Muscle of back (tissue), 11 donors: ENCODE data around the gene ING1. TPM values are rescaled to one million over a fixed set of nuclear protein-coding genes. Genes with fewer than 3 reads are reported as not detected.
"Not testable (repeated sequence)": the region's sequence is repeated elsewhere in the genome, so short reads cannot be mapped to it uniquely, and the experiment has no call there.

Source experiments
- DNase-seq, 3 donors: peaks; one replicate each; pipeline versions ENCODE4 v3.0.0 to v3.0.0-alpha.2; 2013
- polyA plus RNA-seq, 10 donors: library from polyadenylated mRNA; unstranded; fragments of 120-200 nt; gene quantifications; one replicate each; pipeline ENCODE4 v1.2.1, GENCODE V29; 2013; ENCODE audit not compliant: insufficient read length in 10 of 10

The ING1 gene
- polyA plus RNA-seq, 10 donors: 8.9 to 18.3 (median 10.6) TPM

- DNase-seq: no peak
These were observed 24.5 kb upstream of the ING1 start for GRCh38 chr13:110689041-110689440.

GRCh38 chr13:110689711-110690110 is 23.8 kb upstream of the ING1 start:
- no peak for DNase-seq

DNA sequence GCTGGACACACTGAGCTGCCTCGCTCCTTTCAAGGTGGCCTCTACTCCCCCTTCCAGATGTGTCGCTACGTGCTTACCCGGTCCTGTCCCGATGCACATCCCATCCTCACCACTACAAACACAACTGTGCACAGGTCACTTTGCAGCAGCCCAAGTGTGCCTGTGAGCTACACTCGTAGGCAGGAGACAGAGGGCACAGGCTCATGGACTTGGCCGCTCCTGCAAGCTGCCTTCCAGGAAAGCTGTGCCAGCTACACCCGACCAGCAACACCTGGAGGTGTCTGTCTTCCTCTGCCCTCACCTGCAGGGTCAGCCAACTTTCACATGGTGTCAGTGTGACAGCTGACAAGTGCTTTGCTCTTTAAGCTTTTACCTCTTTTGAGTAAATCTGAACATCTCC is 23.0 kb upstream of the ING1 start:
- DNase-seq: no peak

- DNase-seq: not testable (repeated sequence)
These were observed 17.7 kb upstream of the ING1 start for GRCh38 chr13:110695774-110696173.

DNA sequence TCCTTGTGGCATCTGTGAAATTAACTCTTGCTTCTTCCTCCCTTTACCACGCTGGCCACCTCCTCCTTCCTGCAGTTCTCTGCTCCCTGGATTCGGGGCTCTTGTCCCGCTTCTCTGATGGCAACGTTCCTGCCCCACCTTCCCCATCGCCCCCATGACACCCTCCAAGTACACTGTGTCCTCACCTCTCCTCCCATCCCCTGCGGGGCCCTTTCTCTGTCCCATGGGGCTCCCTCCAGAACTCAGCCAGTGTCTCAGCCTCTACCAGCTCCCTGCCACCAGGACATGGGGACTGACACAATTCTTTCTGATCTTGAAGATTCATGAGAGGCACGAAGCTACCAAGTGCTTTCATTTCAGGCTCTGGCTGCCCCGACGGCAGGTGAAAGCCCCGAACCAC is 16.7 kb upstream of the ING1 start:
- DNase-seq: no peak

- no peak for DNase-seq
These were observed 15.7 kb upstream of the ING1 start for GRCh38 chr13:110697842-110698241.

GRCh38 chr13:110698689-110699088 is 14.8 kb upstream of the ING1 start:
- no peak for DNase-seq

DNA sequence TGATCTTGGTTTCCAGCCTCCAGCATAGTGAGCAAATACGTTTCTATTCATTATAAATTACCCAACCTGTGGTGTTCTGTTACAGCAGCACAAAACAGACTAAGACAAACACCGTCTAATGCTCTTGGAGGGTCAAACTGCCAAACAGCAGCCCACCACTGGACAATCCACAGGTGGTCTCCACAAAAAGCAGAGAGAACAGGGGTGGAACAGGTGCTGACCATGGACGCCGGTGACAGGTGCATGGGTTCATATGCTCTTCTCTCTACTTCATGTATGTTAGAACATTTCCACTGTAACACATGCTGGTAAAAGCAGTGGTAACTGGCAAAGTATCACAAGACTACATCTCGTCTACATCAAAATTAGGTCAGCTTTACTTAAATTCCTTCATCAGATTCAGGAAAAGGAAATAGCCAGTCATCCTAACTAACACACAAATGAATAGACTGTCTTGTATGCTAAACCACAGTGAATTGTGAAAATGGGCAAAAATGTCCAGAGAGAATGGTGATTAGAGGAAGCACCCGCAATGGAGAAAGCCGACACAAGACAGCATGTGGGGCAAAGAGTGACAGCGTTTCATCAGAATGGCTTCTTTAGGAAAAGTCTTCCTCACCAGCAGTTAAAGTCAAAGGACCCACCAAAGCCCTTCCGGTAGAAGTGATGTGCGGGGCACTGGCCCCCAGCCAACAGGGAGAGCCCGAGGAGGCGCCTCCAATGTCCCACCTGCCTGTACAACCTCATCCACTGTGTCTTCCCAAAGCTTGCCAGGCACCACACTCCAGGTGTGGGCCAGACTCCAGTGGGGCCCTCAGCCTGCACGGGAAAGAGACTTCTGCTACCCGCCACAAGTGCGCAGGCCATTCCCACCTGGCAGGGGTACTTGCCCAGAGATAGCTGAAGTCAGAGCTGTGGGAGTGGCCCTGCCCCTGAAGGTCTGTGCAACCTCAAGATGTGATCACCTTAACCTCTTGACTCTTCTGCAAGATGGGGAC is 14.1 kb upstream of the ING1 start:
- no peak for DNase-seq

- DNase-seq: no peak
These were observed 13.3 kb upstream of the ING1 start for GRCh38 chr13:110700186-110700585.

GRCh38 chr13:110700641-110701040 is 12.9 kb upstream of the ING1 start:
- no peak for DNase-seq

DNA sequence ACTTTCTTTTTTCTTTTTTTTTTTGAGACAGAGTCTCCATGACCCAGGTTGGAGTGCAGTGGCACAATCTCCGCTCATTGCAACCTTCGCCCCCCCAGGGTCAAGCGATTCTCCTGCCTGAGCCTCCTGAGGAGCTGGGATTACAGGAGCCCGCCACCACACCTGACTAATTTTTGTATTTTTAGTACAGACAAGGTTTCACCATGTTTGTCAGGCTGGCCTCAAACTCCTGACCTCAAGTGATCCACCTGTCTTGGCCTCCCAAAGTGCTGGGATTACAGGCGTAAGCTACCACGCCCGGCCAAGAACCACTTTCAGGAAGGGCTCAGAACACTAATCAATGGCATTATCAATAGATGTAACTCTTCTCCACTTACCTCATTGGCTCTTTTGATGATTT is 12.4 kb upstream of the ING1 start:
- not testable (repeated sequence) for DNase-seq

DNA sequence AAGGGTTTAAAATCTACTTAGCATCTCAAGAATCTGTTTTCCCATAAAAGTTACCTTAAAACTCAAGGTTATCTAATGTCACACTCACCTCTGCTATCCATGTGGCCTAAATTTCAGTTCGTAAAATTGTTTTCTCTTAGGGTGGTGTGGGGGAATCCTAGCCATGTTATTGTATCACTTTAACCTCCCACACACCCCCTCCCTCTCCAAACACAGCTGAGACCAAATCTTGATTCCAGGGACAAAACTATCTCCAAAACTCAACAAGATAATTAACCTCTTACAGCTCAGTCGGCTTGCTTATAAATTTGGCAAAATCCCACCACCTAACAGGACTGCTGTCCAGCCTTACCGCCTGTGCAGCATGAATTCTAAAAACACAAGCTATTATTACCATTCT is 11.4 kb upstream of the ING1 start:
- DNase-seq: no peak

DNA sequence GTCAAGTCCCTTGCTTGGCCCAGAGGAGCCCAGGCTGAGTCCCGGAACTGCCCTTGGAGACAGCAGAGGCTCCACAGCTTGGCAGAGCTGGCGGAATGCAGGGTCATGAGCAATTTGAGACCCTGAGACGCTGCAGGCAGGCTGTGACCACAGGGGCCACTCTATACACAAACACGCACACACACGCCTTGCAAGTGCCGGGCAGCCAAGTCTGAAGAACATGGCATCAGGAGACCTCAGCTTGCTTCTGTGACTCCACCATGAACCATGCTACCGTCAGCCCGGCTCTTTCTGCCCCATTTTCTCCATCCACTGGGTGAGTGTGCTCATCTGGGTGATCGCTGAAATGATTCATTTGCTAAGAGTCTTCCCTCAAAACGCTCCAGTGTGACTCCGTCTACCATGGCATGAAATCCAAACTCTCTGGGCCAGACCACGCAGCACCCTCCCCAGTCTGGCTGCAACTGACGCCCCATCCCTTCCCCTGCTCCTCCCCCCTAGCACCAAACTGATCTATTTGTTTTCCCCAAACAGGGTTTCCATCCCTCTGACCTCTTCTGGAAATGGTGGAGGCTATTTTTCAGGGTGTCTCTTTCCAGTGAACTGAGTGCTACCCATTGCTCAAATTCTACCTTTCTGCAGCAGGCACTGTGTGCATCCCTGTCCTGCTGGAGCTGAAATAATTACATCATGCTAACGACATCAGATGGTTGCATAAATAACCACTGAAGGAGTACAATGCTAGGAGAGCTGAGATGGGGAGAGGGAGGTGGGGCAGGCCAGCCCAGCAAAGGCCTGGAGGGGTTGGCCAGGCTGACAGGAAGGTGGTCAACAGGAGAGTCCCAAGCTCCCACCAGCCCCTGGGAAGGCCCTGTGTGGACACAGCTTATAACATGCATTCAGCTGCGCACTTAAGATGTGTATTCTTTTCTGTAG is 10.6 kb upstream of the ING1 start:
- no peak for DNase-seq

DNA sequence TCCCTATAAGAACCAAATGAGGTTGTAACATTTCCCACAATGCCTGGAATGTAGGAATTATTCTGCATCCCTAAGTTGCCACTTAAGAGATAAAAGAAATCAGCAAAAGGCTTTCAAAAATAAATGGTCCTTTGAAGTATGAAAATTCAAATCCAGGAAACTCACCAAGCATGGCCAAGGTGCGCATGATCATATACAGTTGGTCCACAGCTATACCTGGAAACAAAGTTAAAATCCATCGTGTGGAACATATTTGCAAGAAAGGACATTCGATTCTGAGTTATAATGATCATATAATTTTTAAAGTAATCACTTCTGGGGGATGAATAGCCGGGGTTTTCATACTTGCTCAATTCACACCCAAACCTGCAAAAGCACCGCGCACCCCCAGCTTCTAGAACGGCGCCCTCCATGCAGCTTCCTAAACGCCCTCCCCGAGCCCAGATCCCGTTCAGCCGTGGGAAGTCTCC is 8.1 kb upstream of the ING1 start:
- no peak for DNase-seq

DNA sequence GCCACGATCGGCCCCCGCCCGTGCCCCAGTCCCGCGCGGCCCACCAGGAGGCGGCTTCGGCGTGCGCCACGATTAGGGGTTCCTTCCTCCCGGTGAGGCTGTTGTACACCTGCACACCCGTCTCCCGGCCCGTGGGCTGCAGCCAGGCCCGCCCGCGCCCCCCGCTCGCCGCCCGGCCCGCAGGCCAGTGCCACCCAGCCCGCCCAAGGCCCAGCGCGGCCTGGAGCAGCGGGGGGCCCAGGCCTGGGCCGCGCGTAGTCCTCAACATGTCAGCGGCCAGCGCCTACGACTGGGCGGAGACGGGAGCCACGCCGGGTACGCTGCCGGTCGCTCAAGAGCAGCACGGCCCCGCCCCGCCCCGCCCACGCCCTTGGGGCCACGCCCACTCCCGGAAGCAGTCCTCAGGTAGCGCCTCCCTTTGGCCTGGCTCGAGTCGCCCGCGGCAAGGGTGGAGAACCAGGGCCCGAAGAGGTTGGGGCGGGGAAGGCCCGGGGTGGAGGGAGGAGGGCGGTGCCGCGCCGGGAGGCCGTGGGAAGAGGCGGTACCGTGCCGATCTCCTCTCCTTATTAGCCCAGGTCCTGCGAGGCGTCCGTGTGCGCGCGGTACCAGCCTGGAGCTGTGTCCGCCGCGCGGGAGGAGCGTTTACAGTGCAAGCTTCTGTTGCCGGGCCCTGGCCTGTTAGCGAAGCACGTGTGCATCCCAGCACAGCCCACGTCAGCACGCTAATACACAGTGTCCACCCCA is 7.5 kb upstream of the ING1 start, which contains the start of gene CARS2:
TSS of gene CARS2 (minus strand) at position 291 of the 744 bp plus-strand sequence. CDS start at position 268, 23 bp downstream.
- DNase-seq: peak; percentile 94 to 97 (median 95)

DNA sequence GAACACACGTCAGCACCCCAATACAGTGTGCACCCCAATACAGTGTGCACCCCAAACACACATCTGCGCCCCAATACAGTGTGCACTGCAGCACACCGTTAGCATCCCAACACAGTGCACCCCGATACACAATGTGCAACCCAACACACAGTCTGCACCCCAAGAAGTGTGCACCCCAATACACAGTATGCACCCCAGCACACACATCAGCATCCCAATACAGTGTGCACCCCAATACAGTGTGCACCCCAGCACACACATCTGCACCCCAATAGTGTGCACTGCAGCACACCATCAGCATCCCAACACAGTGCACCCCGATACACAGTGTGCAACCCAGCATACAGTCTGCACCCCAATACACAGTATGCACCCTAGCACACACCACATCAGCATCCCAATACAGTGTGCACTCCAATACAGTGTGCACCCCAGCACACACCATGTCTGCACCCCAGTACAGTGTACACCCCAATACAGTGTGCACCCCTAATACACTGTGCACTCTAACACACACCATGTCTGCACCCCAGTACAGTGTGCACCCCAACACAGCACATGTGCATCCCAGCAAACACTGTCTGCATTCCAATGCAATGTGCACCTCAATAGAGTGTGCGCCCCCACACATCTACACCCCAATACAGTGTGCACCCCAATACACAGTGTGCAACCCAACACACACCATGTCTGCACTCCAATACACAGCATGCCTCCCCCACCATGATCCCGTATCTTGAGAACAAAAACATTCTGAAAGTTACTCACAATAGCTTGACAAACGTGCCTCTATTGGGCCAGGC is 6.7 kb upstream of the ING1 start:
- DNase-seq: no peak

GRCh38 chr13:110712081-110712848 is 1.2 kb upstream of the ING1 start:
- peak; percentile 92 to 98 (median 95) for DNase-seq

GRCh38 chr13:110712849-110713641 is 455 bp upstream of the ING1 start:
- DNase-seq: peak; percentile 99 to 100 (median 100)
